ENCODE data around the gene SNRPF. TPM values are rescaled to one million over a fixed set of nuclear protein-coding genes. Genes with fewer than 3 reads are reported as not detected.
A peak's percentile ranks its signal among the peaks of the same experiment; 100 is the strongest.

The SNRPF gene
- total RNA-seq, 1 donor from 2014 or later: 48.5 TPM

DNA sequence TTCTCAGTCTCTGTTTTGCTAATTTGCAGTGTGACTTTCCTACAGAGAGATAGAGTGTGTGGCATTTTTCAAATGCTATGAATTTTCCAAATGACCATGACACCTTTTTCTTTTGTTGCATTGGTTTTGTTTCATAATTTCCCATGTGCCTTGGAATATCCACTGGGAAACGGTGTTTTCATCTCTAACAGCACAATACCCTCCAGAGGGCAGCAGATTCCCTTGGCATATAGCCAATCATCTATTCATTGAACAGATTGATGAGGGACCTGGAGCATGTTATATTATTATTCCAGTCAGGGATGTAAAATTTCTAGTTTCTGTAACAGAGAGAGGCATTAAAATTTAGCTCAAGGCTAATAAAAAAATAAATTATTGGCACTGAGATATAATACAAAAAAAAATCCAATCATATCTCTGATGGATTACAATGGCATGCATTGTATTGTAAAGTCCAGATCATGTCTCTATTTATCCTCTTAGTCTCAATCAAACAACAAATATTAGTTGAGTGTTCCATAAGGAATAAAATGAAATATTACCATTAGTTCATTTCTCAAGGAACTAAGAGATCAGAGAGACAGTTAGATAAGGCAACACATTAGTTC, 38.6 kb upstream of the SNRPF start:
- H3K9me3 Mint-ChIP-seq (ENCODE audit: low read depth): no peaks in the 10 kb centered on the region
- no peak overlapping the region for H3K27ac Mint-ChIP-seq
- H3K27me3 Mint-ChIP-seq: no peaks in the 10 kb centered on the region
- TF ChIP-seq, protein P1, sequence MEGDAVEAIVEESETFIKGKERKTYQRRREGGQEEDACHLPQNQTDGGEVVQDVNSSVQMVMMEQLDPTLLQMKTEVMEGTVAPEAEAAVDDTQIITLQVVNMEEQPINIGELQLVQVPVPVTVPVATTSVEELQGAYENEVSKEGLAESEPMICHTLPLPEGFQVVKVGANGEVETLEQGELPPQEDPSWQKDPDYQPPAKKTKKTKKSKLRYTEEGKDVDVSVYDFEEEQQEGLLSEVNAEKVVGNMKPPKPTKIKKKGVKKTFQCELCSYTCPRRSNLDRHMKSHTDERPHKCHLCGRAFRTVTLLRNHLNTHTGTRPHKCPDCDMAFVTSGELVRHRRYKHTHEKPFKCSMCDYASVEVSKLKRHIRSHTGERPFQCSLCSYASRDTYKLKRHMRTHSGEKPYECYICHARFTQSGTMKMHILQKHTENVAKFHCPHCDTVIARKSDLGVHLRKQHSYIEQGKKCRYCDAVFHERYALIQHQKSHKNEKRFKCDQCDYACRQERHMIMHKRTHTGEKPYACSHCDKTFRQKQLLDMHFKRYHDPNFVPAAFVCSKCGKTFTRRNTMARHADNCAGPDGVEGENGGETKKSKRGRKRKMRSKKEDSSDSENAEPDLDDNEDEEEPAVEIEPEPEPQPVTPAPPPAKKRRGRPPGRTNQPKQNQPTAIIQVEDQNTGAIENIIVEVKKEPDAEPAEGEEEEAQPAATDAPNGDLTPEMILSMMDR (IDR thresholded peaks at IDR 0.05; ENCODE audit: unreplicated experiment): peak; percentile 62
- no peaks in the 10 kb centered on the region for H3K36me3 Mint-ChIP-seq (ENCODE audit: insufficient read depth)
- H3K4me1 Mint-ChIP-seq (ENCODE audit: low read depth): no peaks in the 10 kb centered on the region
- H3K4me3 Mint-ChIP-seq (ENCODE audit: low read depth): no peak overlapping the region
- no peak for DNase-seq (ENCODE audit: low spot score, unreplicated experiment)

DNA sequence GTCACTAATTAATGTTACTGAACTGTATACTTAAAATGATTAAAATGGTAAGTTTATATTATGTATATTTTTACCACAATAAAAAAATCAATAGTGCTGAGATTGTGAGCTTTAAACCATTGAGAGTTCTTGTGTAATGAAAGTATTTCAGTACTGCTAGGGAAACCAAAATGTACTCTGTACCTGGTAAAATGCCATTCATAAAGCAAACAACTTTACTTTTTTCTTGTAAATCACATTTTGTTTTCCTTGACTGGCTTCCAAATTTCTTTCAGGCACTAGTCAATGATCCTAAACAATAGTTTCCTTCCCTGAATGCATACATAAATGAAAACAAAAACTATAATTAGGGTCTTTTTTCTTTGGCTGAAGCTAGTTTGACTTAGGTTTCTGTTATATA, 29.4 kb upstream of the SNRPF start:
- Mint-ChIP-seq H3K4me1 (ENCODE audit: low read depth) (no peaks in the 10 kb centered on the region), H3K36me3 (ENCODE audit: insufficient read depth) (no peaks in the 10 kb centered on the region), H3K27me3 (peaks cover 3% of the 10 kb centered on the region), H3K4me3 (ENCODE audit: low read depth) (no peak overlapping the region), H3K9me3 (ENCODE audit: low read depth) (no peaks in the 10 kb centered on the region), H3K27ac (no peak overlapping the region)
- TF ChIP-seq, protein P1 (IDR thresholded peaks at IDR 0.05; ENCODE audit: unreplicated experiment): no peak
- DNase-seq (ENCODE audit: low spot score, unreplicated experiment): no peak

DNA sequence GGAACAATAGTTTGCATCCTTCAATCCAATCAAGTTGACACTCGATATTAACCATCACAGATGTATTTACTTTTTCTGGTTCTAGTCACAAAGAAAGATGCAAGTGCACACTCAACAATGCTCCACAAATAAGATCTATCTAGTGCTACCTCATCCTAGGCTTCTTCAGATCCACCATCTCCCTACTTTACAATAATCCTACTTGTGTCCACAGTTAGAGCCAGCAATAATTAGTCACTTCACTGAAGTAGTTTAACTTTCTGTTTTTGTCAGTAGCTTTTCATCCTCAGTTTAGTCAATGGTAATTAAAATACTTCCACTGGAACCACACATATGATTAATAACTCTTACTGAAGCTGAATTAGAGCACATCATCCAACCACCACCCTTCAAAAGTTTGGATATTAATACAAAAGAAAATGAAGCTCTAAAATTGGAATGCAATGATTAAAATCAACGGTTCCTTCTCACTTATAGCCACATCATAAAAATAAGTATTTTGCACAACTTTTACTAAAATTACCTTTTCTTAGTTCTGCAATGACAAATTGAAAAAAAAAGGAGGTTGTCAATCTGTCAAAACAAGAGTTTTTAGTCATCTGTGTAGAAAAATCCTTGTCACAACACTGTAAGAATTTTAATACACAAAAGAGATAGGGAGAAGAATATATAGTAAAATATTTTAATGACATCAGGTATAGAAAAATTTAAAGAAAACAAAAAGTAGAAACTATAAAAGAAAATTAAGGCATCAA, 28.2 kb upstream of the SNRPF start:
- DNase-seq (ENCODE audit: low spot score, unreplicated experiment): no peak
- no peaks in the 10 kb centered on the region for H3K36me3 Mint-ChIP-seq (ENCODE audit: insufficient read depth)
- no peak overlapping the region for H3K4me3 Mint-ChIP-seq (ENCODE audit: low read depth)
- TF ChIP-seq, protein P1 (IDR thresholded peaks at IDR 0.05; ENCODE audit: unreplicated experiment): no peak
- H3K27me3 Mint-ChIP-seq: peaks cover 3% of the 10 kb centered on the region
- no peak overlapping the region for H3K27ac Mint-ChIP-seq
- H3K4me1 Mint-ChIP-seq (ENCODE audit: low read depth): no peaks in the 10 kb centered on the region
- no peaks in the 10 kb centered on the region for H3K9me3 Mint-ChIP-seq (ENCODE audit: low read depth)

DNA sequence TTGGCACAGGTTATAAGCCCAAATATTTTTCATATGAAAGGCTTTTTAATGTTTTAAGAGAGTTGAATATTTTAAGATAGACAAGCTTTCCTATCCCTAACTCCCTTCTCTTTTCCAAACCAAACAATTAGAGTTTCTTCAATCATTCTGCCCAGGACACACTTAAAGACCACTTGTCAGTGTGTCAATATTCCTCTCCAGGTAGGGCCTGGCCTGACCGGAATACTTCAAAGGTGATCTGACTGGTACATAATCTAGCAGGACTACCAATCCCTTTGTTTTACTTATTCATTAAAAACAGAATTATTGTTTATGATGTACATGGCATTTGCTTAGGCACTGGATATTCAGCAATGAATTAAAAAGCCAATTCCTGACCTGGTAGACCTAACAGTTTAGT, 24.2 kb upstream of the SNRPF start:
- Mint-ChIP-seq H3K9me3 (ENCODE audit: low read depth) (no peaks in the 10 kb centered on the region), H3K4me3 (ENCODE audit: low read depth) (no peak overlapping the region), H3K27ac (no peak overlapping the region), H3K4me1 (ENCODE audit: low read depth) (peaks cover 2% of the 10 kb centered on the region), H3K36me3 (ENCODE audit: insufficient read depth) (no peaks in the 10 kb centered on the region), H3K27me3 (peaks cover 8% of the 10 kb centered on the region)
- DNase-seq (ENCODE audit: low spot score, unreplicated experiment): no peak
- TF ChIP-seq, protein P1 (IDR thresholded peaks at IDR 0.05; ENCODE audit: unreplicated experiment): no peak

DNA sequence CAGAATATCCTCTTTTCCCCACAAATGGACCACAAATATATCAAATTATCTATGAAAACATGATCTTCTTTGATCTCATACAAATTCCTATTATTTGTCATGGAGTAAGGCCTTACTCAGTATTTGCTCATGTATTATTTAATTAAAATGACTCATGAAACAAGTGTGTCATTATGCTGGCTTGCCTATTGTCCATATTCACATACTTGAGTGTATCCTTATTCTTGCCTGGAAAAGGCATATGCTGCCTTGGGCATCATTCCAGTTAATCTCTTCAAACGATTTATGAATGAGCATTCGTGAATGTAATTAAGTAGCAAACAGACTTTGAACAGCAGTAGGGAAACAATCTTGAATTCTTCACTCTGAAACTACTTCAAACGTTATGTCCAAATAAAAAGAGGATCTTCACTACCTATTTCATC, 22.6 kb upstream of the SNRPF start:
- TF ChIP-seq, protein P1 (IDR thresholded peaks at IDR 0.05; ENCODE audit: unreplicated experiment): no peak
- Mint-ChIP-seq H3K27ac (no peak overlapping the region), H3K9me3 (ENCODE audit: low read depth) (no peaks in the 10 kb centered on the region), H3K4me3 (ENCODE audit: low read depth) (no peak overlapping the region), H3K27me3 (peaks cover 5% of the 10 kb centered on the region), H3K4me1 (ENCODE audit: low read depth) (peaks cover 2% of the 10 kb centered on the region), H3K36me3 (ENCODE audit: insufficient read depth) (no peaks in the 10 kb centered on the region)
- no peak for DNase-seq (ENCODE audit: low spot score, unreplicated experiment)

All from progenitor cell of endocrine pancreas (in vitro differentiated cells).